HepG2 (cell line): Measurements from ENCODE around the gene SIM1. TPM values are rescaled to one million over a fixed set of nuclear protein-coding genes. Genes with fewer than 3 reads are reported as not detected.

Experiments used
- ATAC-seq: fragments of 200-7000 bp; cut with Tn5 transposase; 3 replicates; pipeline ENCODE4 v1.9.1; 2020; ENCODE audit warnings: mild to moderate bottlenecking, moderate library complexity
- BruUV-seq: library from RNA; stranded (reverse); fragments of 400-500 nt; replicated peaks from 2 replicates; lab custom pipeline; 2021; lab: Mats Ljungman, UMichigan
- CTCF ChIA-PET: fragments of 300-600 bp; formaldehyde crosslinking; extraction: SDS; loops from one replicate; lab custom pipeline; 2021; ENCODE audit warnings: low total read pairs, inconsistent platforms, low intra/inter-chr PET ratio; lab: Yijun Ruan, JAX
- POLR2A ChIA-PET: fragments of 350-600 bp; sonication (Branson Sonifier 250); formaldehyde crosslinking; loops from one replicate; lab custom pipeline; 2020; ENCODE audit warnings: antibody characterized with exemption, inconsistent platforms; lab: Yijun Ruan, JAX
- DNase-seq: peaks from one replicate; pipeline ENCODE4 v3.0.0-alpha.2; 2015; ENCODE audit warnings: low spot score
- FAIRE-seq: peaks from 3 replicates; lab custom pipeline; 2011; peaks lifted over from hg19 to GRCh38; lab: Jason Lieb, UNC
- H2AFZ ChIP-seq: one replicate; pipeline ENCODE4 v1.6.1; 2011; ENCODE audit warnings: low read length, inconsistent platforms
- H3K27ac ChIP-seq: fragments of 300-600 bp; 3 replicates; pipeline ENCODE4 v1.8.0; 2011; ENCODE audit warnings: mixed run types, mild to moderate bottlenecking, mixed read lengths, low read length, inconsistent platforms; ENCODE audit not compliant: insufficient read depth; ENCODE audit errors: extremely low read length
- H3K27me3 ChIP-seq, 2 experiments: fragments of 200-600 bp in 1 of 2; 2 replicates in 1 of 2; 3 replicates in 1 of 2; pipeline versions ENCODE4 v1.6.0 to v1.8.0; 2011; ENCODE audit warnings: low read length in 2 of 2, mild to moderate bottlenecking in 2 of 2, moderate library complexity in 2 of 2, inconsistent platforms in 1 of 2; ENCODE audit not compliant: insufficient read depth in 2 of 2, control insufficient read depth in 1 of 2
- H3K36me3 ChIP-seq, 2 experiments: fragments of 200-600 bp in 1 of 2; replicated peaks in 1 of 2; 2 replicates in 1 of 2; 3 replicates in 1 of 2; pipeline versions ENCODE4 v1.5.1 to v1.8.0; 2011; ENCODE audit warnings: low read length in 2 of 2, inconsistent platforms in 1 of 2; ENCODE audit not compliant: insufficient read depth in 2 of 2, control insufficient read depth in 1 of 2
- H3K4me1 ChIP-seq: 2 replicates; pipeline ENCODE4 v1.5.1; 2012; ENCODE audit warnings: low read length, inconsistent platforms; ENCODE audit not compliant: insufficient read depth
- H3K4me2 ChIP-seq: 2 replicates; pipeline ENCODE4 v1.6.0; 2011; ENCODE audit warnings: low read depth, low read length, inconsistent platforms
- H3K4me3 ChIP-seq, 3 experiments: fragments of 200-600 bp in 1 of 3; sonication (generic), shearing (Covaris generic) in 1 of 3; replicated peaks in 1 of 3; 2 replicates each; pipeline ENCODE4 v1.5.1; 2011 to 2016; ENCODE audit warnings: low read length in 3 of 3, inconsistent platforms in 2 of 3, low read depth in 2 of 3, mild to moderate bottlenecking in 2 of 3, control low read depth in 1 of 3, mixed read lengths in 1 of 3; ENCODE audit not compliant: insufficient read depth in 1 of 3
- H3K79me2 ChIP-seq: one replicate; pipeline ENCODE4 v1.6.1; 2011; ENCODE audit warnings: low read length, inconsistent platforms; ENCODE audit not compliant: insufficient read depth
- H3K9ac ChIP-seq: 2 replicates; pipeline ENCODE4 v1.6.0; 2011; ENCODE audit warnings: mild to moderate bottlenecking, low read depth, low read length, inconsistent platforms; ENCODE audit not compliant: insufficient read depth
- H3K9me3 ChIP-seq: 2 replicates; pipeline ENCODE4 v1.5.1; 2012; ENCODE audit warnings: mild to moderate bottlenecking, low read length
- H4K20me1 ChIP-seq: 2 replicates; pipeline ENCODE4 v1.6.0; 2011; ENCODE audit warnings: inconsistent platforms, mild to moderate bottlenecking, low read length, moderate library complexity; ENCODE audit not compliant: insufficient read depth
- GPBP1L1 ChIP-seq: sonication (generic); formaldehyde crosslinking; IDR thresholded peaks from 2 replicates; pipeline ENCODE4 v1.5.0; 2020; ENCODE audit warnings: mild to moderate bottlenecking, missing genetic modification reagents
- GRHL1 ChIP-seq: sonication (generic); formaldehyde crosslinking; conservative IDR thresholded peaks from 2 replicates; pipeline ENCODE4 v1.8.0; 2022; ENCODE audit warnings: missing genetic modification reagents
- UBTF ChIP-seq: sonication (generic); formaldehyde crosslinking; IDR thresholded peaks from 2 replicates; pipeline ENCODE4 v1.4.0; 2020; ENCODE audit warnings: mild to moderate bottlenecking, missing genetic modification reagents
- ZFYVE20 ChIP-seq: sonication (generic); formaldehyde crosslinking; IDR thresholded peaks from 2 replicates; pipeline ENCODE4 v1.8.0; 2023; ENCODE audit warnings: low read depth, mild to moderate bottlenecking, moderate library complexity, missing genetic modification reagents, borderline replicate concordance
- ZNF235 ChIP-seq: sonication (generic); formaldehyde crosslinking; IDR thresholded peaks from 2 replicates; pipeline ENCODE4 v1.8.1; 2023; ENCODE audit warnings: mild to moderate bottlenecking, missing genetic modification reagents, borderline replicate concordance
- ZNF709 ChIP-seq: sonication (generic); formaldehyde crosslinking; IDR thresholded peaks from 2 replicates; pipeline ENCODE4 v1.5.0; 2020; ENCODE audit warnings: mild to moderate bottlenecking, missing genetic modification reagents
- ZNF788 ChIP-seq: sonication (generic); formaldehyde crosslinking; IDR thresholded peaks from 2 replicates; pipeline ENCODE4 v1.5.0; 2020; ENCODE audit warnings: mild to moderate bottlenecking, missing genetic modification reagents, borderline replicate concordance
- WGBS: methylation state at CpG from one replicate; pipeline ENCODE4 v1.1.6; 2017; ENCODE audit warnings: low lambda C conversion rate; 5-methylcytosine and 5-hydroxymethylcytosine counted together
- in situ Hi-C: cut with HindIII; loops from 2 replicates; pipeline ENCODE4 v1.10.0; 2017; ENCODE audit warnings: low pct_unique_long_range_greater_than_20kb; ENCODE audit not compliant: extremely low pct_ligation_motif_present
- intact Hi-C: fragments of 100-400 bp; cut with micrococcal nuclease; formaldehyde crosslinking; loops from one replicate; pipeline ENCODE4 v1.10.0; 2022; ENCODE audit not compliant: unreplicated experiment
- polyA plus RNA-seq, 8 experiments: library from polyadenylated mRNA; depleted of rRNA in 3 of 8; stranded (reverse) in 7 of 8; unstranded in 1 of 8; fragments of >200 nt; fragmentation: Illumina TruSeq in 4 of 8; extraction: Trizol in 4 of 8; gene quantifications; 2 replicates each; pipeline versions ENCODE4 v1.2.1 to v1.2.3, GENCODE V29; 2011 to 2016; ENCODE audit warnings: low read depth in 4 of 8, missing spikeins in 1 of 8, mixed read lengths in 1 of 8; ENCODE audit not compliant: insufficient read depth in 1 of 8
- total RNA-seq, 5 experiments: library from RNA; depleted of rRNA; stranded (reverse); fragments of >200 nt; fragmentation: Illumina TruSeq; extraction: Trizol; gene quantifications; 2 replicates each; pipeline ENCODE4 v1.2.3, GENCODE V29; 2016; ENCODE audit warnings: low read depth in 1 of 5

Gene SIM1
- total and polyA plus RNA-seq, 2 of the 13 experiments (the other 11 are each of a cell fraction or from before 2014, with no cell fraction given) = not detected

- TF ChIP-seq ZFYVE20 = no peak
- TF ChIP-seq GPBP1L1 (CRISPR knock-in tag) = no peak
- no peak for TF ChIP-seq UBTF
- no peak for TF ChIP-seq ZNF235
- no peak for TF ChIP-seq GRHL1 (CRISPR knock-in tag)
- TF ChIP-seq ZNF709 (CRISPR knock-in tag) = no peak
- no peak for TF ChIP-seq ZNF788 (CRISPR knock-in tag)
- Histone ChIP-seq H3K27me3 (no peaks in the 10 kb centered on the region), H3K4me2 (no peak overlapping the region), H3K9ac (no peak overlapping the region), H3K79me2 (no peaks in the 10 kb centered on the region), H4K20me1 (no peaks in the 10 kb centered on the region), H3K9me3 (no peaks in the 10 kb centered on the region), H2AFZ (no peak overlapping the region), H3K36me3 (no peaks in the 10 kb centered on the region), H3K27ac (no peak overlapping the region), H3K4me3 (no peak overlapping the region), H3K4me1 (no peaks in the 10 kb centered on the region)
- ChIA-PET POLR2A (no interaction called here), CTCF (no interaction called here)
- ATAC-seq = no peak
- no peak for FAIRE-seq
- intact Hi-C loops = no loop called here
- WGBS = 54% methylated on average over 3 of the region's 3 CpGs
- no peak for DNase-seq
- BruUV-seq = no TSS peak
- in situ Hi-C loops = no loop called here
Measured at GRCh38 chr6:100349366-100349765, 115.4 kb downstream of the SIM1 start.
